Activated T-cell treated with anti-CD3 and anti-CD28 coated beads, Interleukin-2, amount 50 U/mL, for 4 hours (primary cell): ENCODE results near the gene DNAJC11. TPM values are rescaled to one million over a fixed set of nuclear protein-coding genes. Genes with fewer than 3 reads are reported as not detected.
"Not testable (repeated sequence)": the region's sequence is repeated elsewhere in the genome, so short reads cannot be mapped to it uniquely, and the experiment has no call there.

Experiments
- ATAC-seq, 2 donors: fragments of 200-7000 bp; cut with Tn5 transposase; one replicate each; pipeline ENCODE4 v1.10.0; 2021
- DNase-seq: peaks from one replicate; pipeline ENCODE4 v3.0.0-alpha.2; 2020
- H3K27me3 Mint-ChIP-seq: one replicate; pipeline ENCODE4 v1.8.0; 2021; ENCODE audit warnings: low read depth, mixed read lengths
- H3K36me3 Mint-ChIP-seq: one replicate; pipeline ENCODE4 v1.8.0; 2022; ENCODE audit warnings: mixed read lengths; ENCODE audit not compliant: insufficient read depth
- H3K4me1 Mint-ChIP-seq: one replicate; pipeline ENCODE4 v1.8.0; 2021; ENCODE audit warnings: low read depth, mixed read lengths
- H3K4me3 Mint-ChIP-seq: one replicate; pipeline ENCODE4 v1.8.0; 2021; ENCODE audit warnings: mild to moderate bottlenecking, moderate library complexity, mixed read lengths
- H3K9me3 Mint-ChIP-seq: one replicate; pipeline ENCODE4 v1.8.0; 2021; ENCODE audit warnings: mixed read lengths
- total RNA-seq, 3 donors: library from RNA; stranded (reverse); gene quantifications; one replicate each; pipeline ENCODE4 v1.2.1, GENCODE V29; 2021

The DNAJC11 gene
- total RNA-seq, 3 donors from 2014 or later = 84.7 to 99.7 (median 92.8) TPM

DNA sequence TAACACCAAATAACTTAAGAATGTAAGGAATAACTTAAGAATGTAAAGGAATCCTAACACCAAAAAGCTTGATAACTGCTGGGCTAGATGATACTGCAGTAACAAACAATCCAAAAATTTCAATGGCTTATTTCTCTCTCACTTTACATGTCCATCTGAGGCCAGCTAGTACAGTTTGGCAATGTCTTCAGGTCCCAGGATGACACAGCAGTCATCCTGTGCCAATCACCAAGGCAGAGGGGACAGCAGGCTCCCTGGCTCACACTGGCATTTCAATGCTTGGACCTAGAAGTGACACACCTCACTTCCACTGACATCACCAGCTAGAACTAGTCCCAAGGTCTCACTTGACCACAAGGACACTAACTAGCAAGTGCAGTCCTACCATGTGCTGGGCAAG is 15.3 kb downstream of the DNAJC11 start:
- no peaks in the 10 kb centered on the region for H3K27me3 Mint-ChIP-seq
- H3K9me3 Mint-ChIP-seq = no peaks in the 10 kb centered on the region
- H3K4me3 Mint-ChIP-seq = no peak overlapping the region
- H3K4me1 Mint-ChIP-seq = peaks cover 2% of the 10 kb centered on the region
- DNase-seq = no peak
- no peaks in the 10 kb centered on the region for H3K36me3 Mint-ChIP-seq
- no peak for ATAC-seq

DNA sequence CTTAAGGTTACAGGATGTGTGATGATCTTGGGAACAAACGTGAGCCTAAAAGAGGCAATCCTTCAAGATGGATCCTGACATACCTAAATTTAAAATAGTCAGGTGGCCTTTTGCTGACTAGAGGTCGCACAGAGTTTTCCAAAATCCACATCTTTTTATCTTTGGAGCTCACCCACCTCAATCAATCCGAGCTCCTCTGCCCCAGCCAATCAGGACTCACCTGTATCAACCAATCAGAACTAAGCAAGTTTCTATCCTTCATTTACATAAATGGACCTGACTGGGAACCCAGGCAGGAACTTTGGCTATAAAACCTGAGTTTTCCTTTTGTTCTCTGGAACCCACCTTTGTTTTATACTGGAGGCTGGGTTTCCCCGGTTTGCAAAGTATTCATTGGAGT is 16.2 kb downstream of the DNAJC11 start:
- H3K4me3 Mint-ChIP-seq = no peak overlapping the region
- H3K36me3 Mint-ChIP-seq = peaks cover 5% of the 10 kb centered on the region
- H3K9me3 Mint-ChIP-seq = no peaks in the 10 kb centered on the region
- peaks cover 2% of the 10 kb centered on the region for H3K4me1 Mint-ChIP-seq
- no peak for DNase-seq
- ATAC-seq = no peak
- no peaks in the 10 kb centered on the region for H3K27me3 Mint-ChIP-seq

DNA sequence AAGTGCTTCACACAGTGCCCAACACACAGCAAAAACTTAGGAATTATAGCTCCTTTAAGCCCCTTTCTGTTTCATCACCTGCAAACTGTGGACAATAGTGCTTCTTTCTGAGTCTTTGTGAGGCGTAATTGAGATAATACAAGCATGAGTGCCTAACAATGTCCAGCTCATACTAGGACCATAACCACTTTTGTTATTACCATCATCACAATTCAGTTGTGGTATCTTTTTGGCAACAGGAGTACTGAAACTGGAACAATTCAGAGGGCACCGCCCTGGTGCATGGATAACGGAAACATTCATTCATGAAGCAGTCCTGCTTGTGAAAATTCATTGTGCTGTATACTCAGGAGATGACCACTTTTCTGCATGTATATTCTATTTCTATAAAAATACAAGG is 18.2 kb downstream of the DNAJC11 start:
- no peaks in the 10 kb centered on the region for H3K4me1 Mint-ChIP-seq
- no peak for DNase-seq
- ATAC-seq = no peak
- no peak overlapping the region for H3K4me3 Mint-ChIP-seq
- peaks cover 21% of the 10 kb centered on the region for H3K36me3 Mint-ChIP-seq
- H3K27me3 Mint-ChIP-seq = no peaks in the 10 kb centered on the region
- H3K9me3 Mint-ChIP-seq = no peaks in the 10 kb centered on the region

DNA sequence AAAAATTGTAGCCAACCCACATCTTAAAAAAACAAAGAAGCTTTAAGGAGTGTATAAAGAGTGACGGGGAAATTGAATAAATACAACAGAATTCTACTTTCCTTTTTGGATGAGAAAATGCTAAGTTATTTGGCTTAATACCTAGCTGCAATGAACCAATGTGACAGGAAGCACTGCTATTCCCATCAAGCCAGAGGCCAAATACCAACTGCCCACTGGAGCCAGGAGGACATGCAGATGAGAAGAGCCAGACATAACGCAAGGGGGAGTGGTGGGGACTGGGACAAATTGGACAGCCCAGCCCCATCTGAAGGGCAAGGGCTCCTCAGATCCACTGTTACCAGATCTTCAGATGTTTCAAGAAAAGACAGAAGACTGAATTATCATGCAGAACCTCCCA is 25.7 kb downstream of the DNAJC11 start:
- H3K4me1 Mint-ChIP-seq = no peaks in the 10 kb centered on the region
- no peak for DNase-seq
- H3K9me3 Mint-ChIP-seq = no peaks in the 10 kb centered on the region
- ATAC-seq = no peak
- H3K4me3 Mint-ChIP-seq = no peak overlapping the region
- H3K27me3 Mint-ChIP-seq = no peaks in the 10 kb centered on the region
- H3K36me3 Mint-ChIP-seq = peaks cover 52% of the 10 kb centered on the region

DNA sequence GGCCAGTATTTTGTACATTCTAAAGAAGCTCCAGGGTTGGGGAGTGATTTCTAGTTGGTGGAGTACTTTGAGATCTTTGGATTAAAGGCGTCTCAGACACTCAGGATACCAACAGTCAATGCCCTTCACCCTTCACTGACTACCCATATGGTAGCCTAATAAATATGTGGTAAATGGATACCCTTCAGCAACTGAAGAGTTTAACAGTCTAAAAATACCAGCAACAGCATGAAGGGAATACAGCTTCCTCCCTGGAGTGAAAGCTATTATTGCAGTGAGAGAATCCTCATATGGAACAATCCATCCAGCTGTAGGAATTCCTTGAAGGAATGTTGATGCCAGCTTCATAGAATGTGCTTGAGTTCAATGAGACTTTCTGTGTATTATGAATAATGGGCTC is 26.8 kb downstream of the DNAJC11 start:
- H3K4me1 Mint-ChIP-seq = no peaks in the 10 kb centered on the region
- DNase-seq (no peak), ATAC-seq (no peak)
- H3K4me3 Mint-ChIP-seq = no peak overlapping the region
- no peaks in the 10 kb centered on the region for H3K9me3 Mint-ChIP-seq
- H3K36me3 Mint-ChIP-seq = peaks cover 48% of the 10 kb centered on the region
- H3K27me3 Mint-ChIP-seq = no peaks in the 10 kb centered on the region

DNA sequence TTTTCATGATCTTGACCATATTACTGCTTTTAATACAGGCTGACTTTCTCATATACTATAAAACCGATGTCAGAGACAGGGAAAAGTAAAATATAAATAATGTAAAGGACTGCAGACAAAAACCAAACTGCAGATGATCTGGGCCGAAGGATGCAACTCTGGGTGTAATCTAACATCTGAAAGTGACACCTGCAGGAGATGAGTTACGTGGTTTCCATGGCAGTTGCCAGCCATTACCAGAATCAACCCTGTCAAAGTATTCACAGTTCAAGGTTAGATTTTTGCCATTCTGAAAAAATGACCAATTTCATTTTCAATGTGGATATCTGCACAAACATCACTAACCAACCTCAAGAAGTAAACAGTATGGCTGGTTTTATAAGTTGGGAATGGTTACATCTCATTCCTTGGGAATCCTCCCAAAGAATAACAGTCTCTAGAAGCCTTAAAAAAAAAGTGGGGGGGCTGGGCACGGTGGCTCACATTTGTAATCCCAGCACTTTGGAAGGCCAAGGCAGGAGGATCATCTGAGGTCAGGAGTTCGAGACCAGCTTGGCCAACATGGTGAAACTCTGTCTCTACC is 27.7 kb downstream of the DNAJC11 start:
- Mint-ChIP-seq H3K36me3 (peaks cover 40% of the 10 kb centered on the region), H3K9me3 (no peaks in the 10 kb centered on the region), H3K4me3 (no peak overlapping the region), H3K27me3 (no peaks in the 10 kb centered on the region), H3K4me1 (no peaks in the 10 kb centered on the region)
- ATAC-seq (no peak), DNase-seq (no peak)

DNA sequence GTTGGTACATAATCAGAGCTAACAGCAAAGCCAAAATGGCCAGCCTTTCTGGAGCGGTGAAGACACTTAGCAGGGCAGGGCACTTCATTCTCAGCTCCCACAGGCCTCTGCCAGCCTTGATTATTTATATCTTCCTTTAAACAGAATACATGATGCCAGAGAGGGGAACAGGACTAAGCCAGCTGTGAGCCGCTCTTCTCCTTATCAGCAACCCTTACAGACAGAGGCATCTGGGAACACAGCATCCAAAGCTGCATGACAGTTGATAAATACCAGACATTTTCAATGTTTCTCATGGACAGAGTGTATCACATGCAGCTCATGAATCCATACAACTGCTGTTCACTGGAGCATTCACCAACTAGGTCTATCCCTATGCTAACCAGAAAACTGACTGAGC is 29.1 kb downstream of the DNAJC11 start:
- no peaks in the 10 kb centered on the region for H3K4me1 Mint-ChIP-seq
- ATAC-seq = no peak
- H3K4me3 Mint-ChIP-seq = no peak overlapping the region
- no peak for DNase-seq
- peaks cover 32% of the 10 kb centered on the region for H3K36me3 Mint-ChIP-seq
- no peaks in the 10 kb centered on the region for H3K9me3 Mint-ChIP-seq
- no peaks in the 10 kb centered on the region for H3K27me3 Mint-ChIP-seq

DNA sequence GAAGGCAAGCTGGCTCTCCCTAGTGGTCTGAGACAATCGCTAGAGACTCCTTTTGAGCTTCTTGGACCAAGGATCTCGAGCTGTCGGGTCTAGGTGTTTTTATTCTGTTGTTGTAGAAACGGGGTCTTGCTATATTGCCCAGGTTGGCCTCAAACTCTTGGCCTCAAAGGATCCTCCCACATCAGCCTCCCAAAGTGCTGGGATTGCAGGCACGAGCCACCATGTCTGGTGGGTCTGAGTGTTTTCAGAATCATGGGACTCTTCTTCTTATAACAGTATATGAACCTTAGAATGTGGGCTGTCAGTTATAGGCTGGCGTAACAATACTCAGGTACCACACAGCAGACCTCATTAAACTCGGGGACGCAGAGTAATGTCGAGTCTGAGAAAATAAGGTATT is 33.1 kb downstream of the DNAJC11 start:
- H3K4me3 Mint-ChIP-seq = no peak overlapping the region
- no peaks in the 10 kb centered on the region for H3K4me1 Mint-ChIP-seq
- H3K27me3 Mint-ChIP-seq = no peaks in the 10 kb centered on the region
- DNase-seq = no peak
- no peak for ATAC-seq
- H3K9me3 Mint-ChIP-seq = no peaks in the 10 kb centered on the region
- peaks cover 37% of the 10 kb centered on the region for H3K36me3 Mint-ChIP-seq

DNA sequence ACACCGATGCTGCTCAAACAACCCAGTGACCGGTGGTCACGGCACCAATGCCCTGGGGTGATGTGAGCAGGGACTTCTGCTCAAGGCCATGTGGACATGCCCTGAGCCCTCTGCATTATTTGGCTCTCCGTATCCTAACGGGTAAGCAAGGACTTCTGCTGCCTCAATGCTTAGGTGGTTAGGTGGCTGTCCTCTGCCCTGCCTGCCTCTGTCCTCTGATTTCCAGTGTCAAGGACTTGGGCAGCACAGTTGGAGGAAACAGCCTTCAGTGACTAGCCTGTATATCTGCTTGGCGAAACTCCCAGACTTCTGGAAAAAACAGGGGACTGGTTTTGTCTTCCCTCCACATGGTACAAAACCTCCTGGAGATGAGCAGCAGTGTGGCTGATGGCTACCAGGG is 34.5 kb downstream of the DNAJC11 start:
- Mint-ChIP-seq H3K4me3 (no peak overlapping the region), H3K36me3 (peaks cover 38% of the 10 kb centered on the region)

DNA sequence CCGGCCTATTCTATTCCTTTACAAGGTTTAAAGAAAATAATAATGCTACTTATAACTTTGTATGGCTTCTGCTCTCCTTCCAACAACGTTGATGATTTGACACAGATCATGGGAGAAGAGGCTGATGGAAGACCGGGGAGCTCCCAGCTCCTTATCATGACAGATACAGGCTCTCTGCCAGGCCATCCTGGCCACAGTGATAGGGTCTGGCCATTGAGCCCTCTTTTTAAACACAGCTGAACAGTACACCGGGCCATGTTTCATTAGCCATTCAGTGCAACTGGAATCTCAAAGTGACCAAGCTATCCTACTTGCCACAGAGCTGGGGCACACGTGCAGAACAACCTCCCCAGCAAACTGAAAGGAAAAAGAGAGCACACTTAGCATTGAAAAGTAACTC is 34.9 kb downstream of the DNAJC11 start:
- no peak for DNase-seq
- no peaks in the 10 kb centered on the region for H3K4me1 Mint-ChIP-seq
- no peaks in the 10 kb centered on the region for H3K9me3 Mint-ChIP-seq
- peaks cover 37% of the 10 kb centered on the region for H3K36me3 Mint-ChIP-seq
- no peak overlapping the region for H3K4me3 Mint-ChIP-seq
- no peaks in the 10 kb centered on the region for H3K27me3 Mint-ChIP-seq
- no peak for ATAC-seq

More for the DNA sequence above, 34.5 kb downstream of the DNAJC11 start:
- no peak for DNase-seq
- Mint-ChIP-seq H3K4me1 (no peaks in the 10 kb centered on the region), H3K27me3 (no peaks in the 10 kb centered on the region), H3K9me3 (no peaks in the 10 kb centered on the region)
- no peak for ATAC-seq

DNA sequence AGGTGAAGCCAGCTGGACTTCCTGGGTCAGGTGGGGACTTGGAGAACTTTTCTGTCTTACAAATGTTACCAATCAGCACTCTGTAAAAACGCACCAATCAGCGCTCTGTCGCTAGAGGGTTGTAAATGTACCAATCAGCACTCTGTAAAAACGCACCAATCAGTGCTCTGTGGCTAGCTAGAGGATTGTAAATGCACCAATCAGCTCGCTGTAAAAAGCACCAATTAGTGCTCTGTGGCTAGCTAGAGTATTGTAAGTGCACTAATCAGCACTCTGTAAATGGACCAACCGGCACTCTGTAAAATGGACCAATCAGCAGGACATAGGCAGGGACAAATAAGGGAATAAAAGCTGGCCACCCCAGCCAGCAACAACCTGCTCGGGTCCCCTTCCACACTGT is 39.1 kb downstream of the DNAJC11 start:
- peaks cover 39% of the 10 kb centered on the region for H3K36me3 Mint-ChIP-seq
- not testable (repeated sequence) for H3K4me3 Mint-ChIP-seq, H3K4me1 Mint-ChIP-seq, ATAC-seq, DNase-seq, H3K9me3 Mint-ChIP-seq, H3K27me3 Mint-ChIP-seq

DNA sequence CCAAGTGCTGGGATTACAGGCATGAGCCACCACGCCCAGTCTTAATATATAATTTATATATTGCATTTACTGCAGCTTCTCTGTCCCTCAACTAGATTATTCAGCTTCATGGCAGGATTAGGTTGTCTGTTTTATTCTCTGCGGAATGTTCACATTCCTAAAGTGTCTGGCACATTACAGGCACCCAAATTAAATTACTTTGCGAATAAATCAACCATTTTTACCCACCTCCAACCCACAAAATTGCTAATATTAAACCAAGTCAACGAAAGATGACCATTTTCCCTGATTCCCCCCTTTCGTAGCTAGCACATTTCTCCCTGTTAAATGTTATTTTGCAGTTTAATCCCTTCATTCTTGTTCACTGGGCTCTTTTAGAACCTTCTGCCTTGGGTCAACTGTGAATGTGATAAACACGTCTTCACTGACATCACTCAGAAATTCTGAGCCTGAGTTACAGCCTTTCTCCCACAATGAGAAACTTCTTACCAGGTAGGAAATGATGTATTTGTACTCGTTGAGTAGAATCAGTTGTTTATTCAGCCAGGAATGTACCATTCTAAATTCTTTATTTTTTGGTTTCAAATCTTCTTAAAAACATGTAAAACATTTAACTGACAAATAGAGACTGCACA is 41.1 kb downstream of the DNAJC11 start:
- no peaks in the 10 kb centered on the region for H3K9me3 Mint-ChIP-seq
- no peaks in the 10 kb centered on the region for H3K27me3 Mint-ChIP-seq
- H3K36me3 Mint-ChIP-seq = peaks cover 27% of the 10 kb centered on the region
- H3K4me1 Mint-ChIP-seq = peaks cover 2% of the 10 kb centered on the region
- ATAC-seq (no peak), DNase-seq (no peak)
- H3K4me3 Mint-ChIP-seq = no peak overlapping the region

DNA sequence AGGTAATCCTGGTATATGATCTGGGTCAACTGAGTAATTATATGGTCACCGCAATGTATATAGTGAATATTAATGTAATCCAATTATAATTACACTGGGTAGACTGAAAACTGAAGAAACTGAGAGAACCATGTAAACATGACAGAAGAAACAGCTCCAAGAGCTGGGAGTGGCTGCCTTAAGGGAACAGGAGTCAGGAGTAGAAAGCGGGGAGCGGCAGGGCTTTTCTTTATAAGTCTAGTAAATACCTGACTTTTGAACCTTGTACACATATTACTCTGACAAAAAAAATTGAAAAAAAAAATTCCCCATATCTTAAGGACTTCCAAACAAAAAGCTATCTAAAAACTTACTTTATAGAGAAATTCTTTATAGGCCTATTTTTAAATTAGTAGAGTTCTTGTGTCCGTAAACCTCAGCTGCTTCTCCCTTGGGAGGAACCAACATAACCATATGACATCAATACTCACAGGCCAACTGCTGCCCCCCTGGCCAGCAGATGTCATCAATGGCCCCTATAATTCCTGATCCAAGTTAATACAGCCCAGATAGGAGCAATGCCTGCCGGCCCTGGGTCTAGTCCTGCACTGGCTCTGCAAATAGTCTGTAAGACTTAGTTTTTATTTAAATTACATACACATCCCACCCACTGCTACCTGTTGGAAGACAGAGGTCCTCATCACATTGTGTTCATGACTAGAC is 43.1 kb downstream of the DNAJC11 start:
- no peaks in the 10 kb centered on the region for H3K9me3 Mint-ChIP-seq
- H3K4me3 Mint-ChIP-seq = no peak overlapping the region
- no peaks in the 10 kb centered on the region for H3K27me3 Mint-ChIP-seq
- ATAC-seq (no peak), DNase-seq (no peak)
- peaks cover 2% of the 10 kb centered on the region for H3K4me1 Mint-ChIP-seq
- peaks cover 24% of the 10 kb centered on the region for H3K36me3 Mint-ChIP-seq

DNA sequence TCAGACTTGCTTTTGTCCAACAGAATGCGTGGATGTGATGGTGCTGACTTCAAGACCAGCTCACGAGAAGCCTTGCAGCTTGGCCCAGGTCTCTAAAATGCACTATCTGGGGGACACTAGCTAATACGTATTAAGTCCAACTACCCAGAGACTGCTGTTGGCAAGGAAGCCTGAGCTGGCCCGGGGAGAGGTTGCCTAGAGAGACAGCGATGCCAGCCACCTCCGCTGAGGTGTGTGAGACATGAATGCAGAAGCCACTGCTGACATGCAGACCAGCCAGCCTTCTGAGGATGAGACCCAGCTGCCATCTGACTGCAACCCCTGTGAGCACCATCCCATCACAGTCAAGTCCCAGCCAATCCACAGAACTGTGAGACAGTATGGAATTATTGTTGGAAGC is 44.5 kb downstream of the DNAJC11 start:
- H3K9me3 Mint-ChIP-seq = no peaks in the 10 kb centered on the region
- peaks cover 2% of the 10 kb centered on the region for H3K4me1 Mint-ChIP-seq
- H3K4me3 Mint-ChIP-seq = no peak overlapping the region
- peaks cover 21% of the 10 kb centered on the region for H3K36me3 Mint-ChIP-seq
- DNase-seq = no peak
- no peaks in the 10 kb centered on the region for H3K27me3 Mint-ChIP-seq
- ATAC-seq = no peak
